HFFc6 (cell line): ENCODE measurements around the gene TMPRSS11D. TPM values are rescaled to one million over a fixed set of nuclear protein-coding genes. Genes with fewer than 3 reads are reported as not detected.

ENCODE experiments used
- DNase-seq: peaks from one replicate; pipeline ENCODE4 v3.0.0-alpha.2; 2018
- H3K27ac Mint-ChIP-seq: 2 replicates; pipeline ENCODE4 v1.8.0; 2020; ENCODE audit warnings: mild to moderate bottlenecking, mixed read lengths
- H3K27me3 Mint-ChIP-seq: 2 replicates; pipeline ENCODE4 v1.8.0; 2021; ENCODE audit warnings: mild to moderate bottlenecking, moderate library complexity, mixed read lengths; ENCODE audit not compliant: insufficient read depth
- H3K36me3 Mint-ChIP-seq: 2 replicates; pipeline ENCODE4 v1.8.0; 2021; ENCODE audit warnings: low read depth, mixed read lengths
- H3K4me1 Mint-ChIP-seq: 2 replicates; pipeline ENCODE4 v1.8.0; 2020; ENCODE audit warnings: low read depth, mixed read lengths
- H3K4me3 Mint-ChIP-seq: 2 replicates; pipeline ENCODE4 v1.8.0; 2020; ENCODE audit warnings: mild to moderate bottlenecking, moderate library complexity, mixed read lengths
- H3K9me3 Mint-ChIP-seq: 2 replicates; pipeline ENCODE4 v1.8.0; 2020; ENCODE audit warnings: mild to moderate bottlenecking, mixed read lengths
- CTCF ChIP-seq: fragments of 200-600 bp; sonication (generic); IDR thresholded peaks from 2 replicates; pipeline ENCODE4 v1.5.0; 2021; ENCODE audit warnings: antibody characterized with exemption, mild to moderate bottlenecking
- total RNA-seq, 6 experiments: library from RNA; stranded (reverse); fragmentation: NEBNext Ultra II Directional; extraction: Animal tissue kit (Norgen Biotek cat#: 25700); gene quantifications; 2 replicates in 1 of 6; 3 replicates in 5 of 6; pipeline ENCODE4 v1.2.3, GENCODE V29; 2021

TMPRSS11D gene
- total RNA-seq, 6 experiments from 2014 or later: not detected

- no peaks in the 10 kb centered on the region for H3K9me3 Mint-ChIP-seq
- no peak for DNase-seq
- peaks cover 54% of the 10 kb centered on the region for H3K4me1 Mint-ChIP-seq
- H3K4me3 Mint-ChIP-seq: no peak overlapping the region
- no peaks in the 10 kb centered on the region for H3K36me3 Mint-ChIP-seq
- no peak for TF ChIP-seq CTCF
- no peaks in the 10 kb centered on the region for H3K27me3 Mint-ChIP-seq
- H3K27ac Mint-ChIP-seq: no peak overlapping the region
Measured at GRCh38 chr4:67883458-67883857, 344 bp downstream of the TMPRSS11D start.

DNA sequence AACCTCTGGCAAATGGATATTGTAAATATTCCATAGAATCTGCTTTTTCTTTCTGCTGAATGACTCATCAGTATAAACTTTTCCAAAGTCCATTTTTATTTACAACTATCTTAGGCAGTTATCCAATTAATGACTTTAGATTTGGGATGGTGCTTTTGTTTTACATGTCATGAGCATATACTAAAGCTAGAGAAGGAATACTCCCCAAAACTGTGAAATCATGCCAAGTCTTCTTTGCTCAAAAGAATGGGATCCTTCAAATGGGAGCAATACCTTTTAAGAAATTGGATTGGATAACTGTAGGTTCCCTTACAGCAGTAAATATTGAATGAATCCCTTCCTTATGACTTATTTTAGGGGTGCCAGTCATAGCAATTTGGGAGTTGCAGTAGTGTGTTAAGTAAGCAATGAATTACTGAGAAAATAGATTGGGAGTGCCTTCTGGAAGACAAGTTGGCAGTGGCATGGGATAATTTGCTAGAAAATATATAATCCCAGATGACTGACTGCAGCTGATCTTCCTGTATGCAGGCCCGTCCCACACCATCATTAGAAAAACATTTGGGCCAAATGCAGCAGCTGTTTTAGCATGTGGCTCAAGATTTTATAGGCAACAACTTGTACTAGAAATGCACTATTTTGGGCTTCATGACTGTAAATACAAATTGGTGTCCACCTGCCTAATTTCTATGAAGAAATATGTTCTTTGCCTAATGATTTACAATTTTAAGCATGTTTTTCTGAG lies 2.8 kb downstream of the TMPRSS11D start:
- Mint-ChIP-seq H3K4me1 (peaks cover 41% of the 10 kb centered on the region), H3K4me3 (no peak overlapping the region)
- no peak for DNase-seq

GRCh38 chr4:67879486-67879885 lies 4.3 kb downstream of the TMPRSS11D start:
- Mint-ChIP-seq H3K36me3 (no peaks in the 10 kb centered on the region), H3K27ac (no peak overlapping the region), H3K9me3 (no peaks in the 10 kb centered on the region), H3K4me1 (peaks cover 28% of the 10 kb centered on the region), H3K27me3 (no peaks in the 10 kb centered on the region), H3K4me3 (no peak overlapping the region)
- no peak for TF ChIP-seq CTCF
- DNase-seq: no peak

More for the DNA sequence above, 2.8 kb downstream of the TMPRSS11D start:
- TF ChIP-seq CTCF: no peak
- Mint-ChIP-seq H3K27ac (no peak overlapping the region), H3K36me3 (no peaks in the 10 kb centered on the region), H3K9me3 (no peaks in the 10 kb centered on the region), H3K27me3 (no peaks in the 10 kb centered on the region)

GRCh38 chr4:67877086-67877485 lies 6.7 kb downstream of the TMPRSS11D start:
- no peak for DNase-seq
- no peak overlapping the region for H3K27ac Mint-ChIP-seq
- TF ChIP-seq CTCF: no peak
- no peaks in the 10 kb centered on the region for H3K36me3 Mint-ChIP-seq
- H3K9me3 Mint-ChIP-seq: no peaks in the 10 kb centered on the region
- no peaks in the 10 kb centered on the region for H3K27me3 Mint-ChIP-seq
- H3K4me3 Mint-ChIP-seq: no peak overlapping the region
- peaks cover 29% of the 10 kb centered on the region for H3K4me1 Mint-ChIP-seq

DNA sequence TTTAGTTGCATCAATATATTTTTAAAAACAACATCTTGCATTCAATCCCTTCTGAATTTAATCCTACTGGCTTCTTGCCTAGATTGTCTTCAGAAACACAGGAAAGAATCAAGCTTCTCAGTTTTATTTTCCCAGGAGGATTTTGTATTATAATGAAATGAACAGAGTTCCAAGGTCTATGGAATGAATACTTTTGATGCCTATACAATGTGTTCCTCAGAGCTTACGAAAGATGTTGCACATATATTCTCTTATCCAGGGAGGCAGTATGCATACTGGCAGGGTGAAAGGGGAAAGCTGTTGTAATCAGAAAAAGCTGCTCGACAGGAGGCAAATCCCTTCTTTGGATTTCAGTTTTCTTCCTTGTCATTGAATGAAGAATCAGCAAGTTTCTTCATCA lies 8.8 kb downstream of the TMPRSS11D start:
- no peaks in the 10 kb centered on the region for H3K9me3 Mint-ChIP-seq
- no peak overlapping the region for H3K4me3 Mint-ChIP-seq
- no peaks in the 10 kb centered on the region for H3K36me3 Mint-ChIP-seq
- no peak overlapping the region for H3K27ac Mint-ChIP-seq
- TF ChIP-seq CTCF: no peak
- DNase-seq: no peak
- peaks cover 9% of the 10 kb centered on the region; the same call in 1 of the 2 replicates for H3K4me1 Mint-ChIP-seq
- H3K27me3 Mint-ChIP-seq: no peaks in the 10 kb centered on the region
